ENCODE data around the gene VSIG2.
A peak's percentile ranks its signal among the peaks of the same experiment; 100 is the strongest.

Gene VSIG2

GRCh38 chr11:124737638-124738305, 14.3 kb downstream of the VSIG2 start:
- DNase-seq (ENCODE audit: low read depth) = no peak
- no peak overlapping the region for H3K4me3 ChIP-seq (replicated peaks; ENCODE audit: low read depth, low read length)
- TF ChIP-seq CTCF (IDR thresholded peaks at IDR 0.05; ENCODE audit: low read length, missing control alignments) = no peak

- H3K4me3 ChIP-seq (replicated peaks; ENCODE audit: low read depth, low read length) = no peak overlapping the region
- TF ChIP-seq CTCF (IDR thresholded peaks at IDR 0.05; ENCODE audit: low read length, missing control alignments) = no peak
- no peak for DNase-seq (ENCODE audit: low read depth)
Observed at GRCh38 chr11:124736736-124737135, 15.3 kb downstream of the VSIG2 start.

- H3K4me3 ChIP-seq (replicated peaks; ENCODE audit: low read depth, low read length) = no peak overlapping the region
- DNase-seq (ENCODE audit: low read depth) = no peak
- no peak for TF ChIP-seq CTCF (IDR thresholded peaks at IDR 0.05; ENCODE audit: low read length, missing control alignments)
Observed at GRCh38 chr11:124732230-124732629, 19.8 kb downstream of the VSIG2 start.

GRCh38 chr11:124729571-124729970, 22.5 kb downstream of the VSIG2 start:
- no peak overlapping the region for H3K4me3 ChIP-seq (replicated peaks; ENCODE audit: low read depth, low read length)
- no peak for DNase-seq (ENCODE audit: low read depth)
- TF ChIP-seq CTCF (IDR thresholded peaks at IDR 0.05; ENCODE audit: low read length, missing control alignments) = no peak

GRCh38 chr11:124728134-124728533, 23.9 kb downstream of the VSIG2 start:
- no peak for TF ChIP-seq CTCF (IDR thresholded peaks at IDR 0.05; ENCODE audit: low read length, missing control alignments)
- no peak overlapping the region for H3K4me3 ChIP-seq (replicated peaks; ENCODE audit: low read depth, low read length)
- DNase-seq (ENCODE audit: low read depth) = no peak

GRCh38 chr11:124727474-124727873, 24.6 kb downstream of the VSIG2 start:
- DNase-seq (ENCODE audit: low read depth) = no peak
- no peak for TF ChIP-seq CTCF (IDR thresholded peaks at IDR 0.05; ENCODE audit: low read length, missing control alignments)
- no peak overlapping the region for H3K4me3 ChIP-seq (replicated peaks; ENCODE audit: low read depth, low read length)

GRCh38 chr11:124725719-124726105, 26.3 kb downstream of the VSIG2 start:
- H3K4me3 ChIP-seq (replicated peaks; ENCODE audit: low read depth, low read length) = peak overlapping the region; percentile 13
- peak; percentile 89 for DNase-seq (ENCODE audit: low read depth)
- TF ChIP-seq CTCF (IDR thresholded peaks at IDR 0.05; ENCODE audit: low read length, missing control alignments) = no peak

Measured in fibroblast of pulmonary artery (primary cell).